Gastroesophageal sphincter (tissue), 4 donors: Measurements from ENCODE around the gene C1RL. TPM values are rescaled to one million over a fixed set of nuclear protein-coding genes. Genes with fewer than 3 reads are reported as not detected.
"Not testable (repeated sequence)": the region's sequence is repeated elsewhere in the genome, so short reads cannot be mapped to it uniquely, and the experiment has no call there.

ENCODE experiments used
- ATAC-seq: fragments of 150-250 bp; one replicate; pipeline ENCODE4 v1.9.1; 2016; ENCODE audit warnings: mild to moderate bottlenecking, moderate library complexity
- H3K27ac ChIP-seq, 4 donors: fragments of 200-600 bp; sonication (generic) in 3 of 4; 1 replicate in 3 of 4; 2 replicates in 1 of 4; pipeline ENCODE4 v1.5.1; 2016 to 2019
- H3K27me3 ChIP-seq: fragments of 200-600 bp; sonication (generic); one replicate; pipeline ENCODE4 v1.5.1; 2019
- H3K36me3 ChIP-seq, 2 donors: fragments of 200-600 bp; sonication (generic); one replicate each; pipeline ENCODE4 v1.5.1; 2019; ENCODE audit warnings: control low read depth in 1 of 2
- H3K4me1 ChIP-seq, 3 donors: fragments of 200-600 bp; sonication (generic); 1 replicate in 2 of 3; 2 replicates in 1 of 3; pipeline ENCODE4 v1.5.1; 2016 to 2019; ENCODE audit warnings: control low read depth in 2 of 3
- H3K4me3 ChIP-seq, 2 donors: fragments of 200-600 bp; sonication (generic); one replicate each; pipeline ENCODE4 v1.5.1; 2019; ENCODE audit warnings: mild to moderate bottlenecking in 1 of 2, moderate library complexity in 1 of 2
- H3K9me3 ChIP-seq, 3 donors: fragments of 200-600 bp; sonication (generic); one replicate each; pipeline ENCODE4 v1.5.1; 2017 to 2019; ENCODE audit warnings: control low read depth in 2 of 3
- EP300 ChIP-seq: sonication (generic); formaldehyde crosslinking; IDR thresholded peaks from one replicate; pipeline ENCODE4 v1.6.1; 2017; ENCODE audit warnings: antibody characterized with exemption, mild to moderate bottlenecking
- POLR2A ChIP-seq, 2 donors: fragments of 450-650 bp; IDR thresholded peaks; one replicate each; pipeline ENCODE4 v1.6.1; 2017; ENCODE audit warnings: antibody characterized with exemption in 2 of 2, mild to moderate bottlenecking in 2 of 2, moderate library complexity in 1 of 2
- POLR2AphosphoS5 ChIP-seq: sonication (generic); formaldehyde crosslinking; IDR thresholded peaks from one replicate; pipeline ENCODE4 v1.6.1; 2017; ENCODE audit warnings: antibody characterized with exemption
- WGBS, 2 donors: methylation state at CpG; one replicate each; pipeline ENCODE4 v1.1.5; 2018; ENCODE audit warnings: low coverage in 1 of 2; 5-methylcytosine and 5-hydroxymethylcytosine counted together
- total RNA-seq, 4 donors: library from RNA; depleted of rRNA; stranded (reverse); fragments of >200 nt; gene quantifications; one replicate each; pipeline ENCODE4 v1.1.0, GENCODE V29; 2016
- TF ChIP-seq, protein P1 (sequence below), 4 experiments: fragments of 200-600 bp in 2 of 4; fragments of 450-650 bp in 2 of 4; sonication (generic) in 1 of 4; IDR thresholded peaks; one replicate each; pipeline ENCODE4 v1.5.1; 2017 to 2019; ENCODE audit warnings: antibody characterized with exemption in 4 of 4, mild to moderate bottlenecking in 2 of 4, moderate library complexity in 2 of 4

C1RL gene
- total RNA-seq, 4 donors from 2014 or later, result 85.9 to 181 (median 103) TPM

DNA sequence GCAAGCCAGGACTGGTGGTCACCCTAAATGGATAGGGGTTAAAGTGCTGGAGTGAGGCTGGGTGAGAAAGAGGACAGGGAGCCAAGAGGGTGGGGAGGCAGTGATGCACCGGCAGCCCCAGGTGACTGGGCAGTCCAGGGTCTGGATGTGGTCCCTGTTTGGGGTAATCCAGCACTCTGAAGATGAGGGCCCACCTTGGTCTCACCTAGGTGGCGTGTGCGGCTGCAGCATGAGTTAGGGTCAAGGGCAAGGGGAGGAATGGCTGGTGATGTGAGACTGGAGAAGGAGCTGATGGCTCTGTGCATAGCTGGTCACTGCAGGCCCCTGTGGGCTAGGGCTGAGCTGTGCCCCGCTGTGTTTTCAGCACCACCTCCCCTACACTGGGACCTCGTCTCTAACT, 1.6 kb upstream of the C1RL start:
- no peak for ATAC-seq
- Histone ChIP-seq H3K27me3 (no peaks in the 10 kb centered on the region), H3K4me1 (peaks cover 0 to 56% (median 12%) of the 10 kb centered on the region in 3 donors)

DNA sequence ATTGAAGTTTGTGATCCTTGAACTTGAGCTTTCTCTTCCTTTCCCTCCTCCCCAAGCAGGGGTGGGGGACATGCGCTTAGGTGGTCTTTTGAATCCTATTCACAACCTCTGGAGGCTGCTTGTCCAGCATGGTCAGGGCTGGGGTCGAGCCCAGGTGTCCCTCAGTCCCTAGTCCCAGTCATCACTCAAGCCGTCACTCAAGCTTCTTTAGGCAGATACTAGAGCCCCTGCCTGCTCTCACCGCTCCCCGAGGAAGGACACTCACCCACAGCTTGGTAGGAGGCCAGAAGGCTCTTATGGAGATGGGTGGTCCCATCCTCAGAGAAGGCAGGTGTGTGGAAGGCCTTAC, 532 bp upstream of the C1RL start:
- Histone ChIP-seq H3K4me3 (peak overlapping the region in 1 of 2 donors; percentile 65), H3K36me3 (peaks cover 0 to 9% of the 10 kb centered on the region in 2 donors), H3K9me3 (no peaks in the 10 kb centered on the region), H3K27me3 (no peaks in the 10 kb centered on the region), H3K27ac (peak overlapping the region in 3 of 4 donors; percentile 95 to 97 (median 96)), H3K4me1 (peaks cover 0 to 56% (median 12%) of the 10 kb centered on the region in 3 donors)
- 20% methylated on average over 1 of the region's 5 CpGs; no CpG with 5 or more reads in 1 of the 2 donors for WGBS, 2 donors
- ATAC-seq, result no peak
- no peak for TF ChIP-seq EP300
- no peak for TF ChIP-seq POLR2AphosphoS5
- no peak for TF ChIP-seq POLR2A (IDR thresholded peaks at IDR 0.05)
- TF ChIP-seq, protein P1, sequence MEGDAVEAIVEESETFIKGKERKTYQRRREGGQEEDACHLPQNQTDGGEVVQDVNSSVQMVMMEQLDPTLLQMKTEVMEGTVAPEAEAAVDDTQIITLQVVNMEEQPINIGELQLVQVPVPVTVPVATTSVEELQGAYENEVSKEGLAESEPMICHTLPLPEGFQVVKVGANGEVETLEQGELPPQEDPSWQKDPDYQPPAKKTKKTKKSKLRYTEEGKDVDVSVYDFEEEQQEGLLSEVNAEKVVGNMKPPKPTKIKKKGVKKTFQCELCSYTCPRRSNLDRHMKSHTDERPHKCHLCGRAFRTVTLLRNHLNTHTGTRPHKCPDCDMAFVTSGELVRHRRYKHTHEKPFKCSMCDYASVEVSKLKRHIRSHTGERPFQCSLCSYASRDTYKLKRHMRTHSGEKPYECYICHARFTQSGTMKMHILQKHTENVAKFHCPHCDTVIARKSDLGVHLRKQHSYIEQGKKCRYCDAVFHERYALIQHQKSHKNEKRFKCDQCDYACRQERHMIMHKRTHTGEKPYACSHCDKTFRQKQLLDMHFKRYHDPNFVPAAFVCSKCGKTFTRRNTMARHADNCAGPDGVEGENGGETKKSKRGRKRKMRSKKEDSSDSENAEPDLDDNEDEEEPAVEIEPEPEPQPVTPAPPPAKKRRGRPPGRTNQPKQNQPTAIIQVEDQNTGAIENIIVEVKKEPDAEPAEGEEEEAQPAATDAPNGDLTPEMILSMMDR (IDR thresholded peaks at IDR 0.05), result no peak

More for the DNA sequence above, 1.6 kb upstream of the C1RL start:
- WGBS, 2 donors, result 80 to 81% methylated on average over 2 to 4 of the region's 5 CpGs
- no peak for TF ChIP-seq POLR2A (IDR thresholded peaks at IDR 0.05)
- no peak for TF ChIP-seq POLR2AphosphoS5
- Histone ChIP-seq H3K27ac (no peak overlapping the region), H3K4me3 (no peak overlapping the region), H3K9me3 (no peaks in the 10 kb centered on the region), H3K36me3 (peaks cover 0 to 12% of the 10 kb centered on the region in 2 donors)

DNA sequence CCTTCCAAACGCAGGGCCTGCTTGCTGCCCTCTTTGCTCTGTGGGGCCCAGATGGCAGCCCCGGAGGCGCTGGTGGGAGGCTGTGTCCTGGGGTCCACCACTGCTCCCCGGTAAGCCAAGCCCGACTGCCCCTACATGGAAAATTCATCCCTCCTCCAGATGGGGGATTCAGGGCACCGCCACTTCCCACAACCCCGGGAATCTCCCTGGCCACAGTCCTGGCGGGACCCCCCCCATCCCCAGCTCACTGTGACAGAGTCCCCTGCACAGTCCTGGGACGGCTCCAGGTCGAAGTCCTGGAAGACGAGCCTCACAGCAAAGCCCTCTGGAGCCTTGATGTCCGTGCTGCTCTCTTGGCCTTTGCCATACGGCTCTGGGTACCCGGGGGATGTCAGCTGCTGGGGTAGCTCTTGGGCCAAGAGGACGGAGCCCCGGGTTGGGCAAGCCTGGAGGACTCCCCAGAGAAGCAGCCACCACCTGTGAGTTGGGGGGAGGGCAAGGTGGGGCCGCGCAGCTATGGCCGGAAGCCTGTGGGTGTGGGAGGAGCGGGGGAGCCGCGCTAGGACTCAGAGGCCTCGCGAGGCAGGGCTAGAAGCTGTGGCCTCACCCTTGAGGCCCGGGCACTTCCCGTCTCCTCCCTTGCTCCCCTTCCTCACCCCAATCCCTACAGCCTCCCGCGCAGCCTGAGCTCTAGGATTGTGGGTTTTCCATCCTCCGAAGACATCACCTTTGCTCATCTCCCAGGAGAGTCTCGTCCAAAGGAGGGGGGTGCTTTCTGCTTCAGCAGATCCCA, 815 bp downstream of the C1RL start:
- peak; percentile 86 for ATAC-seq
- H3K9me3 ChIP-seq, result no peaks in the 10 kb centered on the region
- peak overlapping the region; percentile 40 to 65 for H3K4me3 ChIP-seq
- no peak for TF ChIP-seq EP300
- peak; percentile 64 for TF ChIP-seq POLR2AphosphoS5
- peak; percentile 58 to 63 for TF ChIP-seq POLR2A (IDR thresholded peaks at IDR 0.05)
- TF ChIP-seq, protein P1 (IDR thresholded peaks at IDR 0.05), result no peak
- H3K27me3 ChIP-seq, result no peaks in the 10 kb centered on the region
- peak overlapping the region; percentile 89 to 97 (median 96) for H3K27ac ChIP-seq
- 0 to 2% methylated on average over 7 to 11 of the region's 30 CpGs for WGBS, 2 donors
- peaks cover 0 to 52% (median 9%) of the 10 kb centered on the region in 3 donors for H3K4me1 ChIP-seq
- peaks cover 0 to 22% of the 10 kb centered on the region in 2 donors for H3K36me3 ChIP-seq

DNA sequence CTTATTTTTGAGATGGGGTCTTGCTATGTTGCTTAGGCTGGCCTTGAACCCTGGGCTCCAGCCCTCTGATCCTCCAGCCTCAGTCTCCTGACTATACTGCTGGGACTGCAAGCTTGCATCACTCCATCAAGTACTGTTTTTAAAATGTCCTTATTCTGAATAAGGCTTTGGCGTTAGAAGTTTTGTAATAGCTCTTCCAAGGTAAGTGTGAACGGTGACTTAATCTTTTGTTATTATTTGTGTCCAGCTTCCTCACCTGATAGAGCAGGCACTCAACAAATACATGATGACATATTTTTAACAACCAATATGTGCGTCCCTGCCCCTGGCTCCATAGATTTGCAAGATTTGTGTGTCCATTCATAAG, 1.4 kb downstream of the C1RL start:
- TF ChIP-seq POLR2AphosphoS5, result peak; percentile 4
- TF ChIP-seq, protein P1 (IDR thresholded peaks at IDR 0.05), result no peak
- ATAC-seq, result no peak
- WGBS, 2 donors, result 4 to 23% methylated on average over 3 of the region's 3 CpGs

DNA sequence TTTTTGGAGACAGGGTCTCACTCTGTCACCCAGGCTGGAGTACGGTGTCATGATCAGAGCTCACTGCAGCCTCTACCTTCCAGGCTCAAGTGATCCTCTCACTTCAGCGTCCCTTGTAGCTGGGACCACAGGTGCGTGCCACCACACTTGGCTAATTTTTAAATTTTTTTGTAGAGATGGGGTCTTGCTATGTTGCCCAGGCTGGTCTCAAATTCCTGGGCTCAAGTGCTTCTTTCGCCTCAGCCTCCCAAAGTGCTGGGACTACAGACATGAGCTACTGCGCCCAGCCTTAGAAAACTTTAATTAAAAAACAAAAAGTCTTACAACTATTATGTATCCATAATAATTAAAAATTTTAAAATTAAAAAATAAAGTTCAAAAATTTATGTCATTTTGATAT, 1.8 kb downstream of the C1RL start:
- peaks cover 0 to 51% (median 5%) of the 10 kb centered on the region in 3 donors for H3K4me1 ChIP-seq
- 96 to 97% methylated on average over 4 to 5 of the region's 5 CpGs for WGBS, 2 donors
- not testable (repeated sequence) for H3K27me3 ChIP-seq, ATAC-seq, H3K9me3 ChIP-seq
- H3K4me3 ChIP-seq, result peak overlapping the region; percentile 40 to 65
- peaks cover 0 to 32% of the 10 kb centered on the region in 2 donors for H3K36me3 ChIP-seq
- H3K27ac ChIP-seq, result peak overlapping the region in 2 of 4 donors; percentile 95 to 96

More for the DNA sequence above, 1.4 kb downstream of the C1RL start:
- H3K27ac ChIP-seq, result peak overlapping the region; percentile 89 to 97 (median 96)
- H3K9me3 ChIP-seq, result no peaks in the 10 kb centered on the region
- H3K27me3 ChIP-seq, result no peaks in the 10 kb centered on the region
- H3K4me1 ChIP-seq, result peaks cover 0 to 51% (median 5%) of the 10 kb centered on the region in 3 donors
- H3K36me3 ChIP-seq, result peaks cover 0 to 27% of the 10 kb centered on the region in 2 donors
- H3K4me3 ChIP-seq, result peak overlapping the region; percentile 40 to 65

DNA sequence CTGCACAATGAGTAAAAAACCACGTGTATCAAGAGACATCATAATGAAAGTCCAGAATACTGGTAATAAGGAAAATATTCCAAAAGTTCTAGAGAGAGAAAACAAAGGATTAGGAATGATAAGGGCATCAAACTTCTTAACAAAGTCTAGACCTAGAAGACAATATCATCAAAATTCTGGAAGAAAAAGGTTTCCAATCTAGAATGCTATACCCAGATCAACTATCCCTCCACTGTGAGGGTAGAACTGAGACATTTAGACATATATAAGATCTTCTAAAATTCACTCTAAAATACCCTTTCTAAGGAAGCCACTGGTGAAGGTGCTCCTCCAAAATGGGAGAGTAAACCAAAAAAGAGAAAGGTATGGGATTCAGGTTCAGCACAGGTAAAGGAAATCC, 2.9 kb downstream of the C1RL start:
- no peak for ATAC-seq
- Histone ChIP-seq H3K4me1 (peaks cover 0 to 54% (median 5%) of the 10 kb centered on the region in 3 donors), H3K36me3 (peaks cover 0 to 43% of the 10 kb centered on the region in 2 donors), H3K9me3 (no peaks in the 10 kb centered on the region), H3K4me3 (no peak overlapping the region), H3K27ac (no peak overlapping the region), H3K27me3 (no peaks in the 10 kb centered on the region)
- WGBS, 2 donors, result 67 to 85% methylated on average over 1 of the region's 1 CpG
- TF ChIP-seq, protein P1 (IDR thresholded peaks at IDR 0.05), result no peak
- TF ChIP-seq POLR2A (IDR thresholded peaks at IDR 0.05) (no peak), POLR2AphosphoS5 (no peak), EP300 (no peak)
